GM21381 (cell line): ENCODE results near the gene RNF121.
A peak's percentile ranks its signal among the peaks of the same experiment; 100 is the strongest.
"Not testable (repeated sequence)": the region's sequence is repeated elsewhere in the genome, so short reads cannot be mapped to it uniquely, and the experiment has no call there.

Source experiments
- ATAC-seq: cut with Tn5 transposase; IDR thresholded peaks from one replicate; pipeline ENCODE4 v1.9.1; 2021; ENCODE audit warnings: mild to moderate bottlenecking, moderate library complexity; ENCODE audit not compliant: unreplicated experiment

Gene RNF121

DNA sequence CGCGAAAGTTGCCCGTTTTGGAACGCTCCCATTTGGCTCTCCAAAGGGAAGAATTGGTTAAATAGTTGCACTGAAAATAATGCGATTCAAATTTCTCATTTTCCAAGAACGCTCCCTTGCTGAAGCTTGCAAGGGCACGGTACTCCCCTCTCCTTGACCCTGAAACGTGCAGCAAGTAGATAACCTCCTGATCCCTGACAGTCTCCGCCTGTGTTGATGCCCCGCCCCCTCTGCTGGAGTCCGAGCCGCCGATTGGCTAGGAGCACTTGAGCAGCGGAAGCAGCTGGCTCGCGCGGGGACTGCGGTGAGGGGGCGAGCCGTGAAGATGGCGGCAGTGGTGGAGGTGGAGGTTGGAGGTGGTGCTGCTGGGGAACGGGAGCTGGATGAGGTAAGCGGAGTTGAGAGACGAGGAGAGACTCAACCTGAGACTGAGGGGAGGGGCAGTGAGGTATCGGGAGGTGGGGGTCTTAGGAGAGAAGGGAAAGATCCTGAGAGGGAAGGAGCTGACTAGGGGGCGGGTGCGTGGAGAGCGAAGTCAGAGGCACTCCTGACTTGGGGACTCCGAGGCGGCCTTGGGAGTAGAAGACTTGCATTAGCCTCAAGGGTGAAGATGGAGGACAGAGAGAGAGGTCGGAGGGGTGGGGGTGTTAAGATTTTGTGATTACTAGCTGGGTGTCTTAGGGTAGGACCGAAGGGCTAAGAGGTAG, at the start of gene RNF121:
Gene RNF121 (plus strand): TSS at position 310 of the 707 bp plus-strand sequence. CDS start 16 bp downstream, at position 326.
- ATAC-seq = peak; percentile 65

DNA sequence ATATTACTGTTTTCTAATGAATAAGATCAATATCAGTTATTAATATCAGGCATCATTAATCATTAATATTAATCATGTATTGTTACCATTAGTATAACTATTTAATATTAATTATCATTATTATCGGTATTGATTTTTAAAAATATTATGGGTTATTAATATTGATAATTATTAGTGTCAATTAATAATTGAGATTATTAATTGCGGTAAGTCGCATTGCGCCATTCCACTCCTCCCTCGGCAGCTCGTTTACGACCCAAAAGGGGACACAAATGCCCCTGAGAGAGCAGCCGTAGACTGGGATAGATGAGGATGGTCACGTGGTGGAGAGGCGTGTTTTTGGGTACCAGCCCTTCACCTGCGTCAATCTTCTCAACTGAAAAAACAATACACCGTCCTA, 43.0 kb upstream of the RNF121 start:
- not testable (repeated sequence) for ATAC-seq

DNA sequence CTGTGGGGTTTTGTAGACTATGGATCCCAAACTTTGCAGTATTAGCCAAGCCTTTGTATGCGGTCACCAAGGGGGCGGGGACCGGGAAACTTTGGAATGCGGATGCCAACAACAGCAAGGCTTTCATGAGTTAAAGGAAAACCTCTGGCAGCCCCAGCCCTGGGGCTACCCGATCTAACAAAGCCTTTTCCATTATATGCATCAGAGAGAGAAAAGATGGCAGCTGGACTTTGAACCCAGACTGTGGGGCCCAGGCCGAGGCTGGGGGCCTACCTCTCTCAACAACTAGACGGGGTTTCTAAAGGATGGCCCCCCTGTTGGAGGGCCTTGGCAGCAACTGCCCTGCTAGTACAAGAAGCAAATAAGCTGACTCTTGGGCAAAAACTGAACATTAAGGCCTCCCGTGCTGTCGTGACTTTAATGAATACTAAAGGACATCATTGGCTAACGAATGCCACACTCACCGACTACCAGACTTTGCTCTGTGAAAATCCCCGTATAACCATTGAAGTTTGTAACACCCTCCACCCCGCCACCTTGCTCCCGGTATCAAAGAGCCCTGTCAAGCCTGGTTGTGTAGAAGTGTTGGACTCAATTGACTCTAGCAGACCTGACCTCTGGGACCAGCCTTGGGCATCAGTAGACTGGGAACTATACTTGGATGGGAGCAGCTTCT, 40.4 kb upstream of the RNF121 start:
- ATAC-seq = not testable (repeated sequence)

DNA sequence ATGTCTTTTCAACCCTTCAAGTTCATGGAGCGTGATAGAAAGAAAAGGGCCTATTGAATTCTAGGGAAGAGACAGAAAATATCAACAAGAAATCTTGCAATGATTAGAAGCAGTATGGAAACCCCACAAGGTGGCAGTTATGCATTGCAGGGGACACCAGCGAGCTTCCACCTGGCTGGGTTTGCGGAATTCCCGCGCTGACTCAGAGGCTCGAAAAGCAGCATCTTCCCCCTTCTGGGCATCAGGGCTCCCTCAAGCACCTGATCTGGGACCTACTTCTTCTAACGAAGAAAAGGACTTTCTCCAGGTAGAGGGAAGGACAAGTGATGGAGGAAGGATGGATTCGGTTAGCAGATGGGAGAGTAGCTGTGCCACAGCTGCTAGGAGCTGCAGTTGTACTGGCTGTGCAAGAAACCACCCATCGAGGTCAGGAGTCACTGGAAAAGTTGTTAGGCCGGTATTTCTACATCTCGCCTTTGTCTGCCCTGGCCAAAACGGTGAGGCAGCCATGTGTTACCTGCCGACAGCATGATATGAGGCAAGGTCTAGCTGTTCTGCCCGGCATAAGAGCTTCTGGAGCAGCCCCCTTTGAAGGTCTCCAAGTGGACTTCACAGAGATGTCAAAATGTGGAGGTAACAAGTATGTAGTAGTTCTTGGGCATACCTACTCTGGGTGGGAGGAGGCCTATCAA, 39.5 kb upstream of the RNF121 start:
- ATAC-seq = not testable (repeated sequence)

DNA sequence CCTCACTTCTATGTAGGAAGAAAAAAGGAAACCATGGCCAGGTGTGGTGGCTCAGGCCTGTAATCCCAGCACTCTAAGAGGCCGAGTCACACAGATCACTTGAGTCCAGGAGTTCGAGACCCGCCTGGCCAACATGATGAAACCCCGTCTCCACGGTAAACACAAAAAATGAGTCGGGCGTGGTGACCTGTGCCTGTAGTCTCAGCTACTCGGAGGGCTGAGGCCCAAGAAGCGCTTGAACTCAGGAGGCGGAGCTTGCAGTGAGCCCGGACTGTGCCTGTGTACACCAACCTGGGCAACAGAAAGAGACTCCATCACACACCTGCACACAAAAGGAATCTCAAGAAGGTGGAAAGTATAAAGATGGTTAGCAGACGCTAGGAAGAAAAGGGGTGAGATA, 32.9 kb upstream of the RNF121 start:
- ATAC-seq = no peak

DNA sequence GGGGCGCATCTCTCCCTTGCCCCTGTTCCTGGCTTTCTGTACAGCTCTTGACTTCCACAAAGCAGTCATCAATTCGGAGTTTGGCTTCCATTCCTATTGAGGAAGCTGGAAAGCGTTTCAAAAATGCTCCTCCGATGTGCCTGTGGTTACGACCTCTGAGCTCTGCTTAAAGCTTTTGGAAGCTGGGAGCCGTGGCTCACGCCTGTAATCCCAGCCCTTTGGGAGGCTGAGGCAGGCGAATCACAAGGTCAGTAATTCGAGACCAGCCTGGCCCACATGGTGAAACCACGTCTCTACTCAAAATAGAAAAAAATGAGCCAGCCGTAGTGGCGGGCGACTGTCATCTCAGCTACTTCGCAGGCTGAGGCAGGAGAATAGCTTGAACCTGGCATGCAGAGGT, 27.7 kb upstream of the RNF121 start:
- not testable (repeated sequence) for ATAC-seq

DNA sequence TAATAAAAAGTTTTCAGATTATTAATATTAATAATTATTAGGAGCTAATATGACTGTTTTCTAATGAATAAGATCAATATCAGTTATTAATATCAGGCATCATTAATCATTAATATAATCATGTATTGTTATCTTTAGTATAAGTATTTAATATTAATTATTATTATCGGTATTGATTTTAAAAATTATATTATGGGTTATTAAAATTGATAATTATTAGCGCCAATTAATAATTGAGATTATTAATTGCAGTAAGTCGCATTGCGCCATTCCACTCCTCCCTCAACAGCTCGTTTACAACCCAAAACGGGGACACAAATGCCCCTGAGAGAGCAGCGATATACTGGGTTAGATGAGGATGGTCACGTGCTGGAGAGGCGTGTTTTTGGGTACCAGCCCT, 20.6 kb upstream of the RNF121 start:
- ATAC-seq = no peak

DNA sequence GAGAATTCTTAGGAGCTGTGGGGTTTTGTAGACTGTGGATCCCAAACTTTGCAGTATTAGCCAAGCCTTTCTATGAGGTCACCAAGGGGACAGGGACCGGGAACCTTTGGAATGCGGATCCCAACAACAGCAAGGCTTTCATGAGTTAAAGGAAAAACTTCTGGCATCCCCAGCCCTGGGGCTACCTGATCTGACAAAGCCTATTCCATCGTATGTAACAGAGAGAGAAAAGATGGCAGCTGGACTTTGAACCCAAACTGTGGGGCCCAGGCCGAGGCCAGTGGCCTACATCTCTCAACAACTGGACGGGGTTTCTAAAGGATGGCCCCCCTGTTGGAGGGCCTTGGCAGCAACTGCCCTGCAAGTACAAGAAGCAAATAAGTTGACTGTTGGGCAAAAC, 18.1 kb upstream of the RNF121 start:
- ATAC-seq = not testable (repeated sequence)

DNA sequence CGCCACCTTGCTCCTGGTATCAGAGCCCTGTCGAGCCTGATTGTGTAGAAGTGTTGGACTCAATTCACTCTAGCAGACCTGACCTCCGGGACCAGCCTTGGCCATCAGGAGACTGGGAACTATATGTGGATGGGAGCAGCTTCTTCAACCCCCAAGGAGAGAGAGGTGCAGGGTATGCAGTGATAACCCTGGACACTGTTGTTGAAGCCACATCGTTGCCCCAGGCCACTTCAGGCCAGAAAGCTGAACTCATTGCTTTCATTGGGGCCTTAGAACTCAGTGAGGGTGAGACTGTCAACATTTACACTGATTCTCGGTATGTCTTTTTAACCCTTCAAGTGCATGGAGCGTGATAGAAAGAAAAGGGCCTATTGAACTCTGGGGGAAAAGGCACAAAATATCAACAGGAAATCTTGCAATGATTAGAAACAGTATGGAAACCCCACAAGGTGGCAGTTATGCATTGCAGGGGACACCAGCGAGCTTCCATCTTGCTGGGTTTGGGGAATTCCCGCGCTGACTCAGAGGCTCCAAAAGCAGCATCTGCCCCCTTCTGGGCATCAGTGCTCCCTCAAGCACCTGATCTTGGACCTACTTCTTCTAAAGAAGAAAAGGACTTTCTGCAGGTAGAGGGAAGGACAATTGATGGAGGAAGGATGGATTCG, 17.4 kb upstream of the RNF121 start:
- not testable (repeated sequence) for ATAC-seq

DNA sequence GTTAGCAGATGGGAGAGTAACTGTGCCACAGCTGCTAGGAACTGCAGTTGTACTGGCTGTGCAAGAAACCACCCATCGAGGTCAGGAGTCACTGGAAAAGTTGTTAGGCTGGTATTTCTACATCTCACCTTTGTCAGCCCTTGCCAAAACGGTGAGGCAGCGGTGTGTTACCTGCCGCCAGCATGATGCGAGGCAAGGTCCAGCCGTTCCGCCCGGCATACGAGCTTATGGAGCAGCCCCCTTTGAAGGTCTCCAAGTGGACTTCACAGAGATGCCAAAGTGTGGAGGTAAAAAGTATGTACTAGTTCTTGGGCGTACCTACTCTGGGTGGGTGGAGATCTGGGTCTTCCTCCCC, 16.9 kb upstream of the RNF121 start:
- ATAC-seq = not testable (repeated sequence)

DNA sequence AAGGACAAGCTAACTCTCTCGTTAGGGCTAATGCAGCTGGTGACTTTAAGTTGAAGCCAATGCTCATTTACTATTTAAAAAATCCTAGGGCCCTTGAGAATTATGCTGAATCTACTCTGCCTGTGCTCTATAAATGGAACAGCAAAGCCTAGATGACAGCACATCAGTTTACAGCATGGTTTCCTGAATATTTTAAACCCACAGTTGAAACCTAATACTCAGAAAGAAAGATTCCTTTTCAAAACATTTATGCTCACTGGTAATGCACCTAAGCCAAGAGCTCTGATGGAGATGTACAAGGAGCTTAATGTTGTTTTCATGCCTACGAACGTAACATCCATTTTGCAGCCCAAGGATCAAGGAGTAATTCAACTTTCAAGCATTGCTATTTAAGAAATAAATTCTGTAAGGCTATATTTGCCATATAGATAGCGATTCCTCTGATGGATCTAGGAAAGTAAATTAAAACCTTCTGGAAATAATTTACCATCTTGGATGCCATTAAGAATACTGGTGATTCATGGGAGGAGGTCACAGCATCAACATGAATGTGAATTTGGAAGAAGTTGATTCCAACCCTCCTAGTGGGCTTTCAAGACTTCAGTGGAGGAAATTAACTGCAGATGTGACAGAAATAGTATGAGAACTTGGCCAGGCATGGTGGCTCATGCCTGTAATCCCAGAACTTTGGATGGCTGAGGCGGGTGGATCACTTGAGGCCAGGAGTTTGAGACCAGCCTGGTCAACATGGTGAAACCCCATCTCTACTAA, 14.9 kb upstream of the RNF121 start:
- no peak for ATAC-seq

DNA sequence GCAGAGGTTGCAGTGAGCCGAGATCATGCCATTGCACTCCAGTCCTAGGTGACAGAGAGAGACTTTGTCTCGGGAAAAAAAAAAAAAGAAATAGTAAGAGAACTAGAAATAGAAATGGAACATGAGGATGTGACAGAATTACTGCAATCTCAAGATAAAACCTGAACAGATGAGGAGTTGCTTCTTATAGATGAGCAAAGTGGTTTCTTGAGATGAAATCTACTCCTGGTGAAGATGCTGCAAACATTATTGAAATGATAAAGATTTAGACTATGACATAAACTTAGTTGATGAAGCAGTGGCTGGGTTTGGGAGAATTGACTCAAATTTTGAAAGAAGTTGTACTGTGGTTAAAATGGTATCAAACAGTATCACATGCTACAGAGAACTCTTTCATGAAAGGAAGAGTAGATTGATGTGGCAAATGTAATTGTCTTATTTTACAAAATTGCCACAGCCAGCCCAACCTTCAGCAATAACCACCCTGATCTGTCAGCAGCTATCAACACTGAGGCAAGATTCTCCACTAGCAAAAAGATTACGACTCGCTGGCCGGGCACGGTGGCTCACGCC, 14.1 kb upstream of the RNF121 start:
- no peak for ATAC-seq

DNA sequence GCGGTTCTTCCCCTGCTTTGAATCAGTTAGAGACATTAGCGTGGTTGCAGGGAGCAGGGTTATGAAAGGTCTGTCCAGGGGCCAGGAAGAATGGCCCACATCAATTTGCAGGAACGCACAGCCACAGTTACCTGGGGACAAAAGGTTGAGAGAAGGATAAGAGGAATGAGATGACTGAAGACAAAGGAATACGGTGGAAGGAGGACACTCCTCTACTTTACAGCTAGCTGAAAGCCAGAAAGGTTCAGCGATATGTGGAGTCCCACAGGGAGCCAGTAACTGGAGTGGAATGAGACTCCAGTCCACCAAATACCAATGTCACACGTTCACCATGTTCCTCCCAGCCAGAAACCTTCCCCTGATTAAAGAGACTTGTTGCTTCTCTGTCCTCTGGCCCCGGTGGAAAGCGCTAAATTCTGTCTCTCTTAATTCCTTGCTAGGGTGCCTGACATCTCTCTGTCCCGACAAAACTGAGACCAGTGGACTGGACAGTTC, 11.2 kb upstream of the RNF121 start:
- no peak for ATAC-seq

DNA sequence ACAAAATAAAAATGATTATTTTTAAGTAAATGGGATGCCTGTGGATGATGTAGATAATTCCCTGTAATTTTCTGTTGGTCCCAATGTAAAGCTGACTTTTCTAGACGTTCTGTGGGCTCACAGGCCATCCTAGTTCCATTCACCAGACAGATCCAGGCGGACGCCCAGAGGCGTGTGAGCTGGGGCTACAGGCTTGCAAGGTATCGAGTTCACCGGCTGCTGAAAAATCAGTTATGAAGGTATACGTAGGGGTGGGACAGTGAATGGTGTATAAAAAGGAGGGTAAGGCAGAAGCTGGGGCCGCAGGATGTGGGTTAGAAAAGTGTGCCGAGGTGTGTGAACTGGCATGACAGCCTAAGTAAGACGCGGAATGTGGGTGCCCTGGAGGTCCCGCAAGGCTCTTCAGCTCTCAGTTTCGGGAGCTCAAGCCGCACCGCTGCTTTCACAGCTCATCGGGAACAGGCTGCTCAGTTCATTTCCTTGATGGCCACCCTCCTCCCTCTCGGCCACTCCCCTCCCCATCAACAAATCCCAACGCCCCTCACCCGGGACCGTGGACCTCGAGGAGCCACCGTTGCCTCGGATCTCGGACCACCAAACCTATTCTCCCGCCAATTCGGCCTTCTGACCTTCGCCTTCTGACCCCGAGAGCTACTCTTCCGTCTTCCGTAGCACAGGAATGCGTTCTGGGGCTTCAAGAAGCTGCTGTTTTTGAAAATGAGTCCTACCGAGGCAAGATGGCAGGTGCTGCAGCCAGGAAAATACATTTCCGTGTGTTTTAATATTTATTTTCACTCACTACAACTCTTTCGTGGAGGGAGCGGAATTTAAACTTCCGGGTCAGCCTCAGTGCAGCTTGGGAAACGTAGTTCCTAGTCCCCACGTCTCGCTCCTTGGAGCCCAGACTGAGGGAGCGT, 768 bp upstream of the RNF121 start, which contains the start of gene XNDC1N:
Gene XNDC1N (minus strand): TSS at position 775 of the 917 bp plus-strand sequence. CDS start 5,241 bp downstream, outside the sequence.
- peak; percentile 71 for ATAC-seq

DNA sequence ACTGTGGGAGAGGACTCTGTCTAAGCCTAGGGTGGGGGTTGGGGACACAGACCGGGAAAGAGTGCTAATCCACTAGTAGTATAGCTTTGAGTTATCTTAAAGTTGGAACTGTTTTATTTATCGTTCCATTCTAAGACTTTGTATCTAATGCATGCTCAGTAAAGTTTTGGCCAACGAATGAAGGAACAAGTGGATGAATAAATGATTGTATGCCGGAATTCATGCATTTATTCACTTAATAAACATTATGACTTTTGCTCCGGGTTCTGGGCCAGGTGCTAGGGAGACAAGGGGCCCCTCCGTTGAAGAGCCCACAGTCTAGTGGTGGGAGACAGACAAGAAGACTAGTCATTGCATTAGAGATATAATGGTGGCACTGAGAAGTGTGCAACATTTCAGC, 645 bp downstream of the RNF121 start:
- ATAC-seq = no peak

DNA sequence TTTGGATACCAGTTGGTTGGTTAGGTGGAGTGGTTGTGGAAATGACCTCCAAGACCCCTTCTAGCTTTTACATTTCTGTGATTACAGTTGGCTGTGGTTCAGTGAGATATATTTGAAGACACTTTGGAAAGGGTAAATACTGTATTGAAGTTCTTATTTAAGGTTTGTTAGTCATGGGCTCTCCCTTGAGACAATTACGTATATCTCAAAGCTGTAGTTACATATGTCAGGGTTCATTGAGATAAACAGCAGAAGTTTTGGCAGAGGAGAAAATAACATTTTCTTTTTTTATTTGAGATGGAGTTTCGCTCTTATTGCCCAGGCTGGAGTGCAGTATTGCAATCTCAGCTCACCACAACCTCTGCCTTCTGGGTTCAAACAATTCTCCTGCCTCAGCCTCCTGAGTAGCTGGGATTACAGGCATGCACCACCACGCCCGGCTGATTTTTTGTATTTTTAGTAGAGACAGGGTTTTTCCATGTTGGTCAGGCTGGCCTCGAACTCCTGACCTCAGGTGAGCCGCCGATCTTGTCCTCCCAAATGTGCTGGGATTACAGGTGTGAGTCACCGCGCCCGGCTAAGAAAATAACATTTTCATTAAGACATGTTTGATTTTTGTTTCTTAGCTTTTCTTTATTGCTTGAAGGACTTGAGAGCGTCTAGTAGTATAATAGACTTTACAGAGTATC, 1.9 kb downstream of the RNF121 start:
- ATAC-seq = no peak

DNA sequence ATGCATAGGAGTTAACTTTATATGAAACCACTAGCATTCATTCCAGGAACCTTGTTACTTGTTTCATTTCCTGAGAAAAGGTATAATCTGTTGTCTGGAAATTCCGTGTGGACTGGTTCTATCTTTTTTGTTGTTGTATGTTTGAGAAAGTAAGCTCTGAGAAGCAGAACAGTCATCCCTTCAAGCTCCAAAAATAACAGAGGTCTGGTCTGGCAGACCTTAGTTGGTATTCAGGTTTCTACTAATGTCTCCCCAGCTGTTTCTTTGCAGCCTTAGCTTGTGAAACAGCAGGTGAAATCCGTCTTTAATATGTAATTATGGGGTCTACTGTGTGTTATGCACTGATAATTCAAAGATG, 2.4 kb downstream of the RNF121 start:
- no peak for ATAC-seq

DNA sequence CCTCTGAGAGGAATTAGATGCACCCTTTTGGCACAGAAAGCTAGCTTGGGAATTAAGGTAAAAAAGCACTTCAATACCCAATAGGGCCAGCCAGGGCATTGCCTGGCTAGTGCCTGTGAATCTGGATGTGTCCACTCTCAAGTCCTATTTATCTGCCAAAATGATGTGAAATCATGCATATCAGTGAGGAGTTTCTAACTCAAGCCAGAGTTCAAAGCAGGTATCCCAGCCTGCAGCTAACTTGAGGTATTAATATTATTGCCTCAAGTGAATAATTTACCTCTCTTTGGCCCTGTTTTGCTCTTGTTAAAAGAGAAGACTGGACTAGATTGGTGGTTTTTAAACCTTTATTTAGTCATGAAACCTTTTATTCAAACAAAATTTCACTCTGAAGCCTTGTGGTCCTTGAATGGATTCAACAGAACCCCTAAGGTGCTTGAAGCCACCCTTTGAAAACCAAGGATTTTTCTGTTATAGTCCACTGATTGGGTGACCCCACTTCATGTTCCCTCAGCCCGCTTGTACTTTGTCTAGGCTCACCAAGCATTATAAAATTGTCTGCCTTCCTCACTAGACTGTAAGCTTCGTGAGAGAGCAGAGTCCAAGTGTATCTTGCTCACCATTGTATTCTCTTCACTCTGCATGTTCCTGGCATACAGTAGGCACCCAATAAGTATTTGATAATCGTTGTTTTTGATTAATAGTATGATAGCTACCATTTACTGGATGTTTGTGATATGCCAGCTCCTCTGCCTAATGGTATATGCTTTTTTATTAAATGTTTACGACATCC, 4.5 kb downstream of the RNF121 start:
- ATAC-seq = no peak
